IMR-90 (cell line): ENCODE data around the gene PPM1H.

Experiments used
- BHLHE40 ChIP-seq: fragments of 150-350 bp; IDR thresholded peaks from 2 replicates; pipeline ENCODE4 v1.6.1; 2016; ENCODE audit warnings: mild to moderate bottlenecking, low read depth, low read length
- CTCF ChIP-seq: conservative IDR thresholded peaks from 2 replicates; pipeline ENCODE4 v1.5.1; 2012; ENCODE audit warnings: mild to moderate bottlenecking, low read depth, low read length, improper control_type of control experiment
- POLR2A ChIP-seq: IDR thresholded peaks from 2 replicates; pipeline ENCODE4 v1.6.1; 2012; ENCODE audit warnings: mild to moderate bottlenecking, low read depth, low read length
- RAD21 ChIP-seq: IDR thresholded peaks from 2 replicates; pipeline ENCODE4 v1.6.1; 2012; ENCODE audit warnings: low read length, improper control_type of control experiment

DNA sequence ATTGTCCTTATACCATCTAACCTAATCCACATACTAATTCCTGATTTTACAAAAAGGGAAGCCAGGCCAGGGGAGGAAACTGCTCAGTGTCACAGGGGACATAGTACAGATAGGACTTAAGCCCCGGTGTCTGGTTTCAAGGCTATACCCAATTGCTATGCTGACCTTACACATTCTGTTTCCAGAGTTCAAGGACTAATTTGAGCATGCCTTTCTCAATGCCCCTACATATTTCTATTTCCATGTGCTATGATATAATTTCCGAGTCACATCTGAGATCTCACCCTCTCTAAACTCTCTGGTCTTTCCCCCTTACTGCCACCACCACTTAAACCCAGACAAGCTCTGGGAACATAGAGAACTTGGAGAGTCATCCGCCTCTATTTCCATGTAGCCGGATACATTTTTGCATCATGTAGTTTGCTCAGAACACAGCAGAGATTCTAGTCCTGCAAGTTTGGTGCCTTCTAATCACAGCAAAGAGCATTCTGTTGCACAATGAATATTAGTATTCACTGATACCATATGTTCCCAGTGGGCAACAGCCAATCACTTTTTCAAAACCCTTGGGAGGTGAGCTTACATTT lies 34.2 kb downstream of the PPM1H start:
- TF ChIP-seq POLR2A = no peak
- TF ChIP-seq CTCF = no peak
- no peak for TF ChIP-seq BHLHE40
- no peak for TF ChIP-seq RAD21
